Measurements from ENCODE around the gene NELFCD. TPM values are rescaled to one million over a fixed set of nuclear protein-coding genes. Genes with fewer than 3 reads are reported as not detected.

NELFCD gene
- total and polyA plus RNA-seq, 10 of the 15 experiments (the other 5 are each of a cell fraction or from before 2014, with no cell fraction given): 8.9 to 109 (median 82.9) TPM

DNA sequence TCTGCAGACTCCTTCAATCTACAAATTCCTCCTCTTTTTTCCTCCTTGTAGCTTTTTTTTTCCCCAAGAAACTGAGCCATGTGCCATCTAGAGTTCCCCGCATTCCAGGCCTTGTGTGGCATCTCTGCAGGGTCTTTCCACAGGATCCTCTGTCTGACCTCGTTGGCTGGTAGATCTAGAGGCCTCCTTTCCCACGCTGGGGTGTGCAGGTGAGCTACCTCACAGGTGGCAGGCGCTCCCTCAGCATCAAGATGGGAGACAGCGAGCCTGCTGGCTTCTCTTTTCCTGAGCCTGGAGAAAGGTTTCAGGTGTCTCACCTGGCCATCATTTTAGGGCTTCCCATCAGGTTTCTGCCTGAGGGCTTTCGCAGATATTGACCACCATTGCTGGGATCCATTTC, 9.6 kb upstream of the NELFCD start:
- no peak for ATAC-seq
- no peak overlapping the region for H3K9ac ChIP-seq (ENCODE audit: control insufficient read depth, insufficient read depth, low read length)
- CTCF ChIA-PET: interaction anchor here (1.0 to 1.1 kb wide), 2 partner anchors 33 to 65 kb away, joined by 3 read pairs; no protein-coding TSS in a partner anchor
- intact Hi-C loops (cut with micrococcal nuclease; ENCODE audit: unreplicated experiment) (no loop called here), in situ Hi-C loops (cut with MboI) (no loop called here)
- BruUV-seq (replicated peaks): no TSS peak
- H3K4me2 ChIP-seq (ENCODE audit: control insufficient read depth, insufficient read depth): no peak overlapping the region
- FAIRE-seq: no peak
- 66% methylated on average over 6 of the region's 6 CpGs for WGBS (ENCODE audit: insufficient coverage, insufficient replicate concordance, low lambda C conversion rate, missing lambda C conversion rate)
- SMC1A ChIA-PET (ENCODE audit: uncharacterized antibody, unreplicated experiment): interaction anchor here (1.1 to 1.9 kb wide), 4 partner anchors 11 to 106 kb away, joined by 3 to 5 read pairs (median 3); no protein-coding TSS in a partner anchor
- no peak overlapping the region for H2AFZ ChIP-seq (ENCODE audit: control insufficient read depth, low read depth, low read length)
- RAD21 ChIA-PET (ENCODE audit: unreplicated experiment): no interaction called here
- no peaks in the 10 kb centered on the region for H3K36me3 ChIP-seq (ENCODE audit: control insufficient read depth in 2 of 2, insufficient read depth in 2 of 2, low read length in 1 of 2)
- H4K20me1 ChIP-seq (ENCODE audit: control insufficient read depth, insufficient read depth): no peaks in the 10 kb centered on the region
- H3K4me3 ChIP-seq: no peak overlapping the region
- no peaks in the 10 kb centered on the region for H3K79me2 ChIP-seq (ENCODE audit: control insufficient read depth, insufficient read depth, low read length)
- H3K27ac ChIP-seq (ENCODE audit: control insufficient read depth, insufficient read depth): no peak overlapping the region
- DNase-seq (ENCODE audit: low read depth, low spot score): no peak
- no peak for TF ChIP-seq ZNF592 (IDR thresholded peaks at IDR 0.05)
- no peak for TF ChIP-seq SREBF2 (IDR thresholded peaks at IDR 0.05; ENCODE audit: low read length)
- no peak for TF ChIP-seq FOXK2 (IDR thresholded peaks at IDR 0.05)
- no peak for TF ChIP-seq IKZF2 (IDR thresholded peaks at IDR 0.05)
- TF ChIP-seq, protein P1, sequence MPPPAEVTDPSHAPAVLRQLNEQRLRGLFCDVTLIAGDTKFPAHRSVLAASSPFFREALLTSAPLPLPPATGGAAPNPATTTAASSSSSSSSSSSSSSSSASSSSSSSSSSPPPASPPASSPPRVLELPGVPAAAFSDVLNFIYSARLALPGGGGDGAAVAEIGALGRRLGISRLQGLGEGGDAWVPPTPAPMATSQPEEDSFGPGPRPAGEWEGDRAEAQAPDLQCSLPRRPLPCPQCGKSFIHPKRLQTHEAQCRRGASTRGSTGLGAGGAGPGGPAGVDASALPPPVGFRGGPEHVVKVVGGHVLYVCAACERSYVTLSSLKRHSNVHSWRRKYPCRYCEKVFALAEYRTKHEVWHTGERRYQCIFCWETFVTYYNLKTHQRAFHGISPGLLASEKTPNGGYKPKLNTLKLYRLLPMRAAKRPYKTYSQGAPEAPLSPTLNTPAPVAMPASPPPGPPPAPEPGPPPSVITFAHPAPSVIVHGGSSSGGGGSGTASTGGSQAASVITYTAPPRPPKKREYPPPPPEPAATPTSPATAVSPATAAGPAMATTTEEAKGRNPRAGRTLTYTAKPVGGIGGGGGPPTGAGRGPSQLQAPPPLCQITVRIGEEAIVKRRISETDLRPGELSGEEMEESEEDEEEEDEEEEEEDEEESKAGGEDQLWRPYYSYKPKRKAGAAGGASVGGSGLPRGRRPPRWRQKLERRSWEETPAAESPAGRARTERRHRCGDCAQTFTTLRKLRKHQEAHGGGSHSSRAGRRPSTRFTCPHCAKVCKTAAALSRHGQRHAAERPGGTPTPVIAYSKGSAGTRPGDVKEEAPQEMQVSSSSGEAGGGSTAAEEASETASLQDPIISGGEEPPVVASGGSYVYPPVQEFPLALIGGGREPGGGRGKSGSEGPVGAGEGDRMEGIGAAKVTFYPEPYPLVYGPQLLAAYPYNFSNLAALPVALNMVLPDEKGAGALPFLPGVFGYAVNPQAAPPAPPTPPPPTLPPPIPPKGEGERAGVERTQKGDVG (CRISPR knock-in tag; IDR thresholded peaks at IDR 0.05): no peak
- H3K4me1 ChIP-seq (ENCODE audit: control insufficient read depth, insufficient read depth, low read length): peaks cover 9% of the 10 kb centered on the region; the same call in 1 of the 2 replicates
- H3K27me3 ChIP-seq (replicated peaks in 1 of 2; ENCODE audit: control insufficient read depth in 2 of 2, insufficient read depth in 2 of 2, low read length in 1 of 2): no peaks in the 10 kb centered on the region
- POLR2A ChIA-PET: interaction anchor here (0.8 kb wide), 1 partner anchor 11 kb away, joined by 6 read pairs; no protein-coding TSS in a partner anchor
- peaks cover 2% of the 10 kb centered on the region; the same call in 2 of the 3 replicates for H3K9me3 ChIP-seq (replicated peaks; ENCODE audit: control insufficient read depth, insufficient read depth, low read length)
